ENCODE data around the gene EEF1A1.

Gene EEF1A1

DNA sequence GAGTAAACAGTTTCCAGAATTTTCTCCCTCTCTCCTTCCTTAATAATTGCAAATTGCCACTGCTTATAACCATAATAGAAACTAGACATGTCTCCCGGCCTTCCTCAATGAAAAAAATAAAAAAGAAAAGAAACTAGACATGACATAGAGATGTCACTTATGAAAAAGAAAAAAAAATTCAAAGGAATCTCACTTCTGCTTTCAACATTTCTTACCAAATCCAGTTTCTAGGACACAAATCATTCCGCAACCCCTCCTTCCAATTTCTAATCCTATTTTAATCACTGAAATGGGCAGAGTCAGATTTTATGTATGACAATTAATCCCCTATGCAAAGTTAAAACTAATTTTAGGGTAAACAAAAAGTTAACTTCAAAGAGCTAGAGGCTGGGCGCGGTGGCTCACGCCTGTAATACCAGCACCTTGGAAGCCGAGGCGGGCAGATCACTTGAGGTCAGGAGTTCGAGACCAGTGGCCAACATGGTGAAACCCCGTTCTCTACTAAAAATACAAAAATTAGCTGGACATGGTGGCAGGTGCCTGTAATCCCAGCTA lies 40.1 kb upstream of the EEF1A1 start:
- Histone ChIP-seq H3K27ac (ENCODE audit: extremely low read depth, low read depth, low read length) (no peak overlapping the region), H3K4me3 (ENCODE audit: low read depth, low read length) (no peak overlapping the region), H3K36me3 (ENCODE audit: control insufficient read depth in 2 of 2, insufficient read depth in 1 of 2, low read length in 2 of 2) (no peaks in the 10 kb centered on the region), H3K9me3 (ENCODE audit: control insufficient read depth, insufficient read depth, low read depth, low read length) (no peaks in the 10 kb centered on the region), H3K4me1 (ENCODE audit: control insufficient read depth, insufficient read depth, low read length) (no peaks in the 10 kb centered on the region)
- TF ChIP-seq, protein P1, sequence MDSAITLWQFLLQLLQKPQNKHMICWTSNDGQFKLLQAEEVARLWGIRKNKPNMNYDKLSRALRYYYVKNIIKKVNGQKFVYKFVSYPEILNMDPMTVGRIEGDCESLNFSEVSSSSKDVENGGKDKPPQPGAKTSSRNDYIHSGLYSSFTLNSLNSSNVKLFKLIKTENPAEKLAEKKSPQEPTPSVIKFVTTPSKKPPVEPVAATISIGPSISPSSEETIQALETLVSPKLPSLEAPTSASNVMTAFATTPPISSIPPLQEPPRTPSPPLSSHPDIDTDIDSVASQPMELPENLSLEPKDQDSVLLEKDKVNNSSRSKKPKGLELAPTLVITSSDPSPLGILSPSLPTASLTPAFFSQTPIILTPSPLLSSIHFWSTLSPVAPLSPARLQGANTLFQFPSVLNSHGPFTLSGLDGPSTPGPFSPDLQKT (IDR thresholded peaks at IDR 0.05; ENCODE audit: borderline replicate concordance, low read depth, low read length): no peak
- TF ChIP-seq ZNF37A (tag by site-specific recombination; IDR thresholded peaks at IDR 0.05) (no peak), ZBTB6 (tag by site-specific recombination; IDR thresholded peaks at IDR 0.05) (no peak), ZNF426 (tag by site-specific recombination; IDR thresholded peaks at IDR 0.05) (no peak), ZNF707 (tag by site-specific recombination; IDR thresholded peaks at IDR 0.05) (no peak), ZNF48 (tag by site-specific recombination; IDR thresholded peaks at IDR 0.05) (no peak), ZNF114 (tag by site-specific recombination; IDR thresholded peaks at IDR 0.05) (no peak), GLI4 (tag by site-specific recombination; IDR thresholded peaks at IDR 0.05) (no peak), ZNF398 (tag by site-specific recombination; IDR thresholded peaks at IDR 0.05) (no peak), ZNF610 (tag by site-specific recombination; IDR thresholded peaks at IDR 0.05; ENCODE audit: borderline replicate concordance) (no peak), ZNF76 (tag by site-specific recombination; IDR thresholded peaks at IDR 0.05; ENCODE audit: borderline replicate concordance, low read depth) (no peak), KLF10 (tag by site-specific recombination; IDR thresholded peaks at IDR 0.05) (no peak), SP7 (tag by site-specific recombination; IDR thresholded peaks at IDR 0.05) (no peak), ZNF184 (tag by site-specific recombination; IDR thresholded peaks at IDR 0.05) (no peak), ZSCAN18 (tag by site-specific recombination; IDR thresholded peaks at IDR 0.05) (no peak)
- CTCF ChIA-PET: interaction anchor here (0.8 to 1.8 kb wide), 2 partner anchors 13 kb away, joined by 3 to 4 read pairs; no protein-coding TSS in a partner anchor
- POLR2A ChIA-PET: interaction anchor here (0.6 to 0.8 kb wide), 2 partner anchors 13 to 46 kb away, joined by 3 read pairs; no protein-coding TSS in a partner anchor

GRCh38 chr6:73560182-73560732 lies 39.4 kb upstream of the EEF1A1 start:
- Histone ChIP-seq H3K4me1 (ENCODE audit: control insufficient read depth, insufficient read depth, low read length) (no peaks in the 10 kb centered on the region), H3K9me3 (ENCODE audit: control insufficient read depth, insufficient read depth, low read depth, low read length) (no peaks in the 10 kb centered on the region), H3K27ac (ENCODE audit: extremely low read depth, low read depth, low read length) (no peak overlapping the region), H3K36me3 (ENCODE audit: control insufficient read depth in 2 of 2, insufficient read depth in 1 of 2, low read length in 2 of 2) (no peaks in the 10 kb centered on the region), H3K4me3 (ENCODE audit: low read depth, low read length) (no peak overlapping the region)
- POLR2A ChIA-PET: interaction anchor here (0.6 to 0.8 kb wide), 2 partner anchors 12 to 46 kb away, joined by 3 read pairs; no protein-coding TSS in a partner anchor
- no peak for TF ChIP-seq SCRT1 (tag by site-specific recombination; IDR thresholded peaks at IDR 0.05; ENCODE audit: borderline replicate concordance)
- no peak for TF ChIP-seq OVOL3 (tag by site-specific recombination; IDR thresholded peaks at IDR 0.05)
- TF ChIP-seq YY2 (tag by site-specific recombination; IDR thresholded peaks at IDR 0.05): no peak
- no peak for TF ChIP-seq IKZF3 (tag by site-specific recombination; IDR thresholded peaks at IDR 0.05)
- no peak for TF ChIP-seq ZSCAN5A (tag by site-specific recombination; IDR thresholded peaks at IDR 0.05)
- TF ChIP-seq KLF1 (tag by site-specific recombination; IDR thresholded peaks at IDR 0.05): no peak
- TF ChIP-seq ZNF843 (tag by site-specific recombination; IDR thresholded peaks at IDR 0.05): no peak
- CTCF ChIA-PET: interaction anchor here (1.8 kb wide), 1 partner anchor 12 kb away, joined by 4 read pairs; no protein-coding TSS in a partner anchor

Measured in HEK293 (cell line).